ENCODE measurements around the gene TRIP13. TPM values are rescaled to one million over a fixed set of nuclear protein-coding genes. Genes with fewer than 3 reads are reported as not detected.

TRIP13 gene
- total and polyA plus RNA-seq, 9 of the 15 experiments (the other 6 are each of a cell fraction or from before 2014, with no cell fraction given): 24.1 to 116 (median 53.2) TPM

- peaks cover 9% of the 10 kb centered on the region for H4K20me1 ChIP-seq (replicated peaks; ENCODE audit: control insufficient read depth, insufficient read depth, low read length)
- CTCF ChIA-PET (ENCODE audit: low intra/inter-chr PET ratio): no interaction called here
- TF ChIP-seq SETDB1 (IDR thresholded peaks at IDR 0.05; ENCODE audit: low read length) (no peak), RBM22 (IDR thresholded peaks at IDR 0.05; ENCODE audit: low read depth, low read length, poor library complexity, severe bottlenecking) (no peak), PHB2 (IDR thresholded peaks at IDR 0.05; ENCODE audit: low read depth) (no peak)
- TF ChIP-seq, protein P1, sequence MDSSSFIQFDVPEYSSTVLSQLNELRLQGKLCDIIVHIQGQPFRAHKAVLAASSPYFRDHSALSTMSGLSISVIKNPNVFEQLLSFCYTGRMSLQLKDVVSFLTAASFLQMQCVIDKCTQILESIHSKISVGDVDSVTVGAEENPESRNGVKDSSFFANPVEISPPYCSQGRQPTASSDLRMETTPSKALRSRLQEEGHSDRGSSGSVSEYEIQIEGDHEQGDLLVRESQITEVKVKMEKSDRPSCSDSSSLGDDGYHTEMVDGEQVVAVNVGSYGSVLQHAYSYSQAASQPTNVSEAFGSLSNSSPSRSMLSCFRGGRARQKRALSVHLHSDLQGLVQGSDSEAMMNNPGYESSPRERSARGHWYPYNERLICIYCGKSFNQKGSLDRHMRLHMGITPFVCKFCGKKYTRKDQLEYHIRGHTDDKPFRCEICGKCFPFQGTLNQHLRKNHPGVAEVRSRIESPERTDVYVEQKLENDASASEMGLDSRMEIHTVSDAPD (CRISPR knock-in tag; IDR thresholded peaks at IDR 0.05): no peak
- peaks cover 97% of the 10 kb centered on the region for H3K36me3 ChIP-seq (ENCODE audit: control insufficient read depth, insufficient read depth, low read length)
- intact Hi-C loops (cut with micrococcal nuclease): no loop called here
- no peaks in the 10 kb centered on the region for H3K9me3 ChIP-seq (replicated peaks; ENCODE audit: control insufficient read depth, insufficient read depth, low read depth, low read length)
- peaks cover 4% of the 10 kb centered on the region; the same call in 2 of the 3 replicates for H3K79me2 ChIP-seq (ENCODE audit: control insufficient read depth, insufficient read depth, low read length)
- WGBS (ENCODE audit: insufficient coverage, low coverage, missing lambda C conversion rate): 95% methylated on average over 9 of the region's 10 CpGs
- BruUV-seq (replicated peaks): no TSS peak
- peaks cover 0 to 5% of the 10 kb centered on the region in 2 experiments; a peak in 2 of 5 replicates for H3K4me1 ChIP-seq (replicated peaks in 1 of 2; ENCODE audit: control insufficient read depth in 2 of 2, insufficient read depth in 2 of 2, low read length in 2 of 2)
- no peak for ATAC-seq
- no peak overlapping the region for H3K4me3 ChIP-seq
- no peaks in the 10 kb centered on the region for H3K27me3 ChIP-seq (ENCODE audit: control insufficient read depth in 2 of 2, insufficient read depth in 2 of 2, low read length in 2 of 2)
- H3K4me2 ChIP-seq (ENCODE audit: insufficient read depth, low read length): no peak overlapping the region
- no peak for FAIRE-seq
- POLR2A ChIA-PET: interaction anchor here (1.4 kb wide), 1 partner anchor 11 kb away, joined by 8 read pairs; no protein-coding TSS in a partner anchor
- in situ Hi-C loops (cut with MboI): no loop called here
- no peaks in the 10 kb centered on the region for H3K9me1 ChIP-seq (ENCODE audit: control insufficient read depth, insufficient read depth, low read length)
- no peak overlapping the region for H2AFZ ChIP-seq (ENCODE audit: low read depth, low read length)
- no peak overlapping the region for H3K27ac ChIP-seq (ENCODE audit: extremely low read depth, low read depth, low read length)
- no peak overlapping the region for H3K9ac ChIP-seq (ENCODE audit: insufficient read depth in 1 of 2, low read depth in 2 of 2, low read length in 2 of 2)
- DNase-seq (ENCODE audit: extremely low read depth in 1 of 4, low spot score in 3 of 4): no peak
Observed at GRCh38 chr5:872301-872700, 20.4 kb upstream of the TRIP13 start.

- Histone ChIP-seq H3K4me2 (ENCODE audit: insufficient read depth, low read length) (no peak overlapping the region), H3K4me3 (no peak overlapping the region), H3K4me1 (replicated peaks in 1 of 2; ENCODE audit: control insufficient read depth in 2 of 2, insufficient read depth in 2 of 2, low read length in 2 of 2) (peaks cover 0 to 5% of the 10 kb centered on the region in 2 experiments; a peak in 2 of 5 replicates), H3K9me3 (replicated peaks; ENCODE audit: control insufficient read depth, insufficient read depth, low read depth, low read length) (no peaks in the 10 kb centered on the region), H3K27ac (ENCODE audit: extremely low read depth, low read depth, low read length) (no peak overlapping the region), H4K20me1 (replicated peaks; ENCODE audit: control insufficient read depth, insufficient read depth, low read length) (peaks cover 15% of the 10 kb centered on the region), H2AFZ (ENCODE audit: low read depth, low read length) (no peak overlapping the region), H3K79me2 (ENCODE audit: control insufficient read depth, insufficient read depth, low read length) (peaks cover 4% of the 10 kb centered on the region; the same call in 2 of the 3 replicates), H3K9ac (ENCODE audit: insufficient read depth in 1 of 2, low read depth in 2 of 2, low read length in 2 of 2) (no peak overlapping the region), H3K36me3 (ENCODE audit: control insufficient read depth, insufficient read depth, low read length) (peaks cover 97% of the 10 kb centered on the region), H3K27me3 (ENCODE audit: control insufficient read depth in 2 of 2, insufficient read depth in 2 of 2, low read length in 2 of 2) (no peaks in the 10 kb centered on the region), H3K9me1 (ENCODE audit: control insufficient read depth, insufficient read depth, low read length) (no peaks in the 10 kb centered on the region)
- POLR2A ChIA-PET: interaction anchor here (0.6 to 1.8 kb wide), 3 partner anchors 8 to 12 kb away, joined by 3 to 8 read pairs (median 5); no protein-coding TSS in a partner anchor
- BruUV-seq (replicated peaks): no TSS peak
- in situ Hi-C loops (cut with MboI): no loop called here
- ATAC-seq (no peak; the same call in 2 of the 3 replicates), FAIRE-seq (no peak), DNase-seq (ENCODE audit: extremely low read depth in 1 of 4, low spot score in 3 of 4) (no peak)
- intact Hi-C loops (cut with micrococcal nuclease): no loop called here
- CTCF ChIA-PET (ENCODE audit: low intra/inter-chr PET ratio): no interaction called here
- 80% methylated on average over 8 of the region's 8 CpGs for WGBS (ENCODE audit: insufficient coverage, low coverage, missing lambda C conversion rate)
- TF ChIP-seq ZNF75A (CRISPR knock-in tag; IDR thresholded peaks at IDR 0.05) (no peak), NBN (IDR thresholded peaks at IDR 0.05; ENCODE audit: low read depth) (no peak), SIRT6 (IDR thresholded peaks at IDR 0.05; ENCODE audit: low read depth, low read length) (no peak), NR3C1 (CRISPR knock-in tag; IDR thresholded peaks at IDR 0.05) (no peak), MECOM (CRISPR knock-in tag; IDR thresholded peaks at IDR 0.05) (no peak), ZNF280B (CRISPR knock-in tag; IDR thresholded peaks at IDR 0.05) (no peak), NFE2L1 (tag; IDR thresholded peaks at IDR 0.05; ENCODE audit: borderline replicate concordance, low read depth) (no peak), SMAD4 (CRISPR knock-in tag; conservative IDR thresholded peaks at IDR 0.05) (no peak), CREBBP (IDR thresholded peaks at IDR 0.05; ENCODE audit: low read depth, low read length) (no peak), LCOR (CRISPR knock-in tag; IDR thresholded peaks at IDR 0.05) (no peak), ILK (tag; IDR thresholded peaks at IDR 0.05; ENCODE audit: borderline replicate concordance, low read depth) (no peak)
Observed at GRCh38 chr5:873328-873727, 19.4 kb upstream of the TRIP13 start.

Measured in K562 (cell line).